Ovary (tissue), 9 donors: ENCODE measurements around the gene ERI2. TPM values are rescaled to one million over a fixed set of nuclear protein-coding genes. Genes with fewer than 3 reads are reported as not detected.

Experiments
- DNase-seq, 5 donors: peaks; one replicate each; pipeline ENCODE4 v3.0.0-alpha.2; 2019 to 2020
- H3K27ac ChIP-seq, 2 donors: fragments of 200-600 bp; one replicate each; pipeline versions ENCODE4 v1.5.1 to v1.8.0; 2019 to 2022
- H3K27me3 ChIP-seq: fragments of 200-600 bp; one replicate; pipeline ENCODE4 v1.8.0; 2022
- H3K36me3 ChIP-seq: fragments of 200-600 bp; sonication (generic); one replicate; pipeline ENCODE4 v1.5.1; 2019
- H3K4me1 ChIP-seq: one replicate; pipeline ENCODE4 v1.8.1; 2013; ENCODE audit warnings: mild to moderate bottlenecking, moderate library complexity; ENCODE audit not compliant: insufficient read depth
- H3K4me3 ChIP-seq: fragments of 200-600 bp; sonication (generic); one replicate; pipeline ENCODE4 v1.5.1; 2017
- H3K9me3 ChIP-seq, 2 donors: fragments of 200-600 bp in 1 of 2; sonication (generic) in 1 of 2; one replicate each; pipeline versions ENCODE4 v1.5.1 to v1.8.1; 2013 to 2019; ENCODE audit warnings: mild to moderate bottlenecking in 1 of 2, moderate library complexity in 1 of 2
- CTCF ChIP-seq, 3 donors: fragments of 450-650 bp in 2 of 3; fragments of 200-600 bp in 1 of 3; IDR thresholded peaks; one replicate each; pipeline versions ENCODE4 v1.5.1 to v1.8.0; 2016 to 2022; ENCODE audit warnings: antibody characterized with exemption in 3 of 3, mild to moderate bottlenecking in 1 of 3
- EP300 ChIP-seq: sonication (generic); formaldehyde crosslinking; IDR thresholded peaks from one replicate; pipeline ENCODE4 v1.6.1; 2017; ENCODE audit warnings: antibody characterized with exemption
- POLR2A ChIP-seq: fragments of 450-650 bp; IDR thresholded peaks from one replicate; pipeline ENCODE4 v1.6.1; 2017; ENCODE audit warnings: antibody characterized with exemption, mild to moderate bottlenecking, moderate library complexity
- WGBS, 3 donors: extraction: QIAGEN DNeasy Blood & Tissue Kit in 1 of 3; methylation state at CpG; one replicate each; pipeline versions ENCODE4 v1.1.5 to v1.1.7; 2013 to 2017; 5-methylcytosine and 5-hydroxymethylcytosine counted together
- intact Hi-C, 4 donors: fragments of 100-400 bp; cut with DNase I; formaldehyde crosslinking; loops; one replicate each; pipeline versions ENCODE4 v1.11.0 to v1.15.1; 2022 to 2023
- polyA plus RNA-seq, 2 donors: library from polyadenylated mRNA; stranded (reverse); fragments of 200-250 nt in 1 of 2; fragments of 350-450 nt in 1 of 2; fragmentation: Illumina TruSeq in 1 of 2; extraction: RNeasy Lipid Tissue Mini Kit (QIAGEN cat#74804) in 1 of 2; gene quantifications; one replicate each; pipeline ENCODE4 v1.2.3, GENCODE V29; 2013 to 2014
- small RNA-seq: library from RNA; depleted of rRNA; stranded (forward); fragments of <200 nt; gene quantifications from one replicate; pipeline ENCODE3, GENCODE V24; 2016
- total RNA-seq, 7 donors: library from RNA; depleted of rRNA in 2 of 7; stranded (reverse); fragments of >200 nt in 2 of 7; fragmentation: NEBNext Ultra II Directional in 3 of 7; extraction: Animal tissue kit (Norgen Biotek cat#: 25700) in 3 of 7; gene quantifications; one replicate each; pipeline versions ENCODE4 v1.1.0 to v1.2.4, GENCODE V29; 2016 to 2023
- donor health status: DM: no; HTN: no; CAD: no; lungs with moderate emphysema.
- donor health status: DM: no; HTN: no; CAD: no.
- donor health status: Bipolar disorder and iron deficiency.
- donor health status: DM: yes; HTN: yes; CAD: no.
- donor health status: DM: no; HTN: no; CAD: no.
- donor health status: DM: yes; HTN: yes; CAD: no.

ERI2 gene
- total and polyA plus RNA-seq, 9 donors: 3.6 to 10.3 (median 6.4) TPM

- intact Hi-C loops: no loop called here
- Histone ChIP-seq H3K4me3 (no peak overlapping the region), H3K9me3 (no peaks in the 10 kb centered on the region), H3K27ac (no peak overlapping the region), H3K4me1 (no peaks in the 10 kb centered on the region), H3K27me3 (no peaks in the 10 kb centered on the region), H3K36me3 (no peaks in the 10 kb centered on the region)
- 64 to 79% (median 73%) methylated on average over 4 of the region's 4 CpGs for WGBS, 3 donors
- no peak for TF ChIP-seq POLR2A
- no peak for TF ChIP-seq CTCF (IDR thresholded peaks at IDR 0.05)
- TF ChIP-seq EP300: no peak
- no peak for DNase-seq
Observed at GRCh38 chr16:20747030-20747816, 59.0 kb downstream of the ERI2 start.

GRCh38 chr16:20746461-20746860 lies 59.8 kb downstream of the ERI2 start:
- intact Hi-C loops: no loop called here
- Histone ChIP-seq H3K27ac (no peak overlapping the region), H3K4me3 (no peak overlapping the region), H3K27me3 (no peaks in the 10 kb centered on the region), H3K9me3 (no peaks in the 10 kb centered on the region), H3K4me1 (peaks cover 3% of the 10 kb centered on the region), H3K36me3 (no peaks in the 10 kb centered on the region)
- 95 to 99% (median 96%) methylated on average over 3 of the region's 3 CpGs for WGBS, 3 donors
- TF ChIP-seq POLR2A: no peak
- TF ChIP-seq EP300: no peak
- TF ChIP-seq CTCF (IDR thresholded peaks at IDR 0.05): no peak
- DNase-seq: no peak

Small RNAs within 50 kb of the gene (small RNA-seq; reads per million reads assigned to genes)
- not detected for gene RF00618
- gene RNU6-944P: not detected

Other genes starting within 250 kb of the ERI2 start
- under 1 TPM in 3 of 7 donors, not detected in 4; 0.33 to 0.95 (median 0.52) TPM for gene ACSM2B, start 230.1 kb downstream of the ERI2 start, total RNA-seq
- gene ACSM2B, start 230.1 kb downstream of the ERI2 start, polyA plus RNA-seq: under 1 TPM; 0.08 to 0.27 TPM
- 1 to 10 TPM in 6 of 7 donors, under 1 TPM in 1; 0.91 to 2.8 (median 1.8) TPM for gene ACSM1, start 108.8 kb downstream of the ERI2 start, total RNA-seq
- 1 to 10 TPM; 1.5 to 5.0 TPM for gene ACSM1, start 108.8 kb downstream of the ERI2 start, polyA plus RNA-seq
- 10 to 100 TPM; 29.3 to 45.5 (median 37.2) TPM for gene THUMPD1, start 64.7 kb downstream of the ERI2 start, total RNA-seq
- 10 to 100 TPM; 18.2 to 27.9 TPM for gene THUMPD1, start 64.7 kb downstream of the ERI2 start, polyA plus RNA-seq
- 100 to 1,000 TPM in 6 of 7 donors, 10 to 100 TPM in 1; 97.1 to 481 (median 251) TPM for gene ACSM3, start 42.5 kb downstream of the ERI2 start, total RNA-seq
- gene ACSM3, start 42.5 kb downstream of the ERI2 start, polyA plus RNA-seq: 100 to 1,000 TPM; 237 to 248 TPM
- gene REXO5, start 55 bp upstream of the ERI2 start, total RNA-seq: 1 to 10 TPM in 6 of 7 donors, under 1 TPM in 1; 0.73 to 7.6 (median 2.4) TPM
- gene REXO5, start 55 bp upstream of the ERI2 start, polyA plus RNA-seq: 1 to 10 TPM; 4.0 to 4.8 TPM
- gene DCUN1D3, start 93.9 kb upstream of the ERI2 start, total RNA-seq: 10 to 100 TPM in 6 of 7 donors, 1 to 10 TPM in 1; 7.3 to 18.2 (median 14.7) TPM
- gene DCUN1D3, start 93.9 kb upstream of the ERI2 start, polyA plus RNA-seq: 1 to 10 TPM; 2.6 to 7.7 TPM
- 10 to 100 TPM; 31.6 to 53.4 (median 42.0) TPM for gene LYRM1, start 94.3 kb upstream of the ERI2 start, total RNA-seq
- 10 to 100 TPM; 52.4 to 64.5 TPM for gene LYRM1, start 94.3 kb upstream of the ERI2 start, polyA plus RNA-seq